Thoracic aorta (tissue), 2 donors: Measurements from ENCODE around the gene DEAF1. TPM values are rescaled to one million over a fixed set of nuclear protein-coding genes. Genes with fewer than 3 reads are reported as not detected.

Experiments used
- ATAC-seq: fragments of 150-250 bp; one replicate; pipeline ENCODE4 v1.8.0; 2017; ENCODE audit warnings: low read depth; ENCODE audit not compliant: insufficient number of reproducible peaks, low FRiP score
- DNase-seq: peaks from one replicate; pipeline ENCODE4 v3.0.0-alpha.2; 2020; ENCODE audit warnings: low spot score
- H3K27ac ChIP-seq, 2 donors: fragments of 200-600 bp; sonication (generic); 1 replicate in 1 of 2; 2 replicates in 1 of 2; pipeline ENCODE4 v1.5.1; 2016; ENCODE audit warnings: mild to moderate bottlenecking in 2 of 2, moderate library complexity in 2 of 2
- H3K27me3 ChIP-seq: fragments of 200-600 bp; sonication (generic); replicated peaks from 2 replicates; pipeline ENCODE4 v1.6.0; 2016; ENCODE audit warnings: mild to moderate bottlenecking; ENCODE audit not compliant: insufficient read depth
- H3K36me3 ChIP-seq: fragments of 200-600 bp; sonication (generic); one replicate; pipeline ENCODE4 v1.5.1; 2016
- H3K4me1 ChIP-seq, 2 donors: fragments of 200-600 bp; sonication (generic); 1 replicate in 1 of 2; 2 replicates in 1 of 2; pipeline versions ENCODE4 v1.5.1 to v1.6.0; 2016; ENCODE audit warnings: low read depth in 2 of 2, mild to moderate bottlenecking in 1 of 2; ENCODE audit not compliant: control insufficient read depth in 1 of 2
- H3K4me3 ChIP-seq: fragments of 200-600 bp; sonication (generic); 2 replicates; pipeline ENCODE4 v1.5.1; 2016; ENCODE audit warnings: mild to moderate bottlenecking
- H3K9me3 ChIP-seq: fragments of 200-600 bp; sonication (generic); 2 replicates; pipeline ENCODE4 v1.5.1; 2016
- total RNA-seq, 2 donors: library from RNA; depleted of rRNA; stranded (reverse); fragments of >200 nt; gene quantifications; one replicate each; pipeline versions ENCODE4 v1.1.0 to v1.2.3, GENCODE V29; 2016
- TF ChIP-seq, protein P1 (sequence below): fragments of 200-600 bp; sonication (generic); IDR thresholded peaks from one replicate; pipeline ENCODE4 v1.5.1; 2019; ENCODE audit warnings: antibody characterized with exemption

The DEAF1 gene
- total RNA-seq, 2 donors from 2014 or later = 22.1 to 67.0 TPM

DNA sequence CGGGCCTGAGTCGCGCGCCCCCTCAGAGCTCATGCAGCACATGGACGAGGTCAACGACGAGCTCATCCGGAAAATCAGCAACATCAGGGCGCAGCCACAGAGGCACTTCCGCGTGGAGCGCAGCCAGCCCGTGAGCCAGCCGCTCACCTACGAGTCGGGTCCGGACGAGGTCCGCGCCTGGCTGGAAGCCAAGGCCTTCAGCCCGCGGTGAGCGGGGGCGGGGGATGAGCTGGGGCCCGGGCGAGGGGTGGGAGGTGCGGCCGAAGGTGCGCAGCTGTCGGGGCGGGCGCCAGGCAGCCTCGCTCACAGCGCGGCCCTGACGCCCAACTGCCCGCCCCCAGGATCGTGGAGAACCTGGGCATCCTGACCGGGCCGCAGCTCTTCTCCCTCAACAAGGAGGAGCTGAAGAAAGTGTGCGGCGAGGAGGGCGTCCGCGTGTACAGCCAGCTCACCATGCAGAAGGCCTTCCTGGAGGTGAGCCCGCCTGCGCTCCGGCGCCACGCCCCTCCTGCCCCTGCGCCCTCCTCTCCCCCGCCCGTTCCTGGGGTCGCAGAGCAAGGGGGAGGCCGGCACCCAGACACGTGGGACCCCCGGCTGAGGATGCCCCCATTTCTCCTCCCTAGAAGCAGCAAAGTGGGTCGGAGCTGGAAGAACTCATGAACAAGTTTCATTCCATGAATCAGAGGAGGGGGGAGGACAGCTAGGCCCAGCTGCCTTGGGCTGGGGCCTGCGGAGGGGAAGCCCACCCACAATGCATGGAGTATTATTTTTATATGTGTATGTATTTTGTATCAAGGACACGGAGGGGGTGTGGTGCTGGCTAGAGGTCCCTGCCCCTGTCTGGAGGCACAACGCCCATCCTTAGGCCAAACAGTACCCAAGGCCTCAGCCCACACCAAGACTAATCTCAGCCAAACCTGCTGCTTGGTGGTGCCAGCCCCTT lies 31.5 kb upstream of the DEAF1 start:
- ATAC-seq = no peak
- DNase-seq = no peak
- no peaks in the 10 kb centered on the region for H3K36me3 ChIP-seq

DNA sequence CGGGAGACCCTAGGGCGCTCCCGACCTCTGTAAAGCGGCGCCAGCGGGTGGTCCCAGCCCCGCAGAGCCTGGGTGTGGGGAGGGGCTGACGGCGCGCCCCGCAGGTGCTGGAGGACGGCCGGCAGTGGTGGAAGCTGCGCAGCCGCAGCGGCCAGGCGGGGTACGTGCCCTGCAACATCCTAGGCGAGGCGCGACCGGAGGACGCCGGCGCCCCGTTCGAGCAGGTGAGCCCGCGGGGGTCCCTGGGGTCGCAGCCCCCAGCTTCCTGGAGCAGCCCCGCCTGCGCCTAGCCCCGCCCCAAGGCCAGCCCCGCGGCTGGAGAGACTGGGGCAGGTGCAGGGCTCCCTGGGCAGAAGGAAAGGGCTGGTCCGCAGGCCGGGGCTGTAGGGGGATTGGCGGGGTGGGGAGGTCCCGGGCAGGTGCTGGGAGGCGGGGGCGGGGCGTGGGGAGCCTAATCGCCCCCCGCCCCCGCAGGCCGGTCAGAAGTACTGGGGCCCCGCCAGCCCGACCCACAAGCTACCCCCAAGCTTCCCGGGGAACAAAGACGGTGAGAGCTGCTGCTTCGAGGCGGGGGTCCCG lies 30.7 kb upstream of the DEAF1 start:
- Histone ChIP-seq H3K9me3 (no peaks in the 10 kb centered on the region), H3K4me1 (peaks cover 26 to 42% of the 10 kb centered on the region in 2 donors), H3K4me3 (peak overlapping the region; percentile 68), H3K36me3 (no peaks in the 10 kb centered on the region), H3K27me3 (no peaks in the 10 kb centered on the region), H3K27ac (no peak overlapping the region)
- DNase-seq = no peak
- no peak for ATAC-seq
- TF ChIP-seq, protein P1, sequence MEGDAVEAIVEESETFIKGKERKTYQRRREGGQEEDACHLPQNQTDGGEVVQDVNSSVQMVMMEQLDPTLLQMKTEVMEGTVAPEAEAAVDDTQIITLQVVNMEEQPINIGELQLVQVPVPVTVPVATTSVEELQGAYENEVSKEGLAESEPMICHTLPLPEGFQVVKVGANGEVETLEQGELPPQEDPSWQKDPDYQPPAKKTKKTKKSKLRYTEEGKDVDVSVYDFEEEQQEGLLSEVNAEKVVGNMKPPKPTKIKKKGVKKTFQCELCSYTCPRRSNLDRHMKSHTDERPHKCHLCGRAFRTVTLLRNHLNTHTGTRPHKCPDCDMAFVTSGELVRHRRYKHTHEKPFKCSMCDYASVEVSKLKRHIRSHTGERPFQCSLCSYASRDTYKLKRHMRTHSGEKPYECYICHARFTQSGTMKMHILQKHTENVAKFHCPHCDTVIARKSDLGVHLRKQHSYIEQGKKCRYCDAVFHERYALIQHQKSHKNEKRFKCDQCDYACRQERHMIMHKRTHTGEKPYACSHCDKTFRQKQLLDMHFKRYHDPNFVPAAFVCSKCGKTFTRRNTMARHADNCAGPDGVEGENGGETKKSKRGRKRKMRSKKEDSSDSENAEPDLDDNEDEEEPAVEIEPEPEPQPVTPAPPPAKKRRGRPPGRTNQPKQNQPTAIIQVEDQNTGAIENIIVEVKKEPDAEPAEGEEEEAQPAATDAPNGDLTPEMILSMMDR = no peak

More for the DNA sequence above, 31.5 kb upstream of the DEAF1 start:
- peaks cover 22 to 35% of the 10 kb centered on the region in 2 donors for H3K4me1 ChIP-seq
- TF ChIP-seq, protein P1 = no peak
- peak overlapping the region; percentile 70 to 94 for H3K27ac ChIP-seq
- no peaks in the 10 kb centered on the region for H3K27me3 ChIP-seq
- peak overlapping the region; percentile 68 for H3K4me3 ChIP-seq
- no peaks in the 10 kb centered on the region for H3K9me3 ChIP-seq

DNA sequence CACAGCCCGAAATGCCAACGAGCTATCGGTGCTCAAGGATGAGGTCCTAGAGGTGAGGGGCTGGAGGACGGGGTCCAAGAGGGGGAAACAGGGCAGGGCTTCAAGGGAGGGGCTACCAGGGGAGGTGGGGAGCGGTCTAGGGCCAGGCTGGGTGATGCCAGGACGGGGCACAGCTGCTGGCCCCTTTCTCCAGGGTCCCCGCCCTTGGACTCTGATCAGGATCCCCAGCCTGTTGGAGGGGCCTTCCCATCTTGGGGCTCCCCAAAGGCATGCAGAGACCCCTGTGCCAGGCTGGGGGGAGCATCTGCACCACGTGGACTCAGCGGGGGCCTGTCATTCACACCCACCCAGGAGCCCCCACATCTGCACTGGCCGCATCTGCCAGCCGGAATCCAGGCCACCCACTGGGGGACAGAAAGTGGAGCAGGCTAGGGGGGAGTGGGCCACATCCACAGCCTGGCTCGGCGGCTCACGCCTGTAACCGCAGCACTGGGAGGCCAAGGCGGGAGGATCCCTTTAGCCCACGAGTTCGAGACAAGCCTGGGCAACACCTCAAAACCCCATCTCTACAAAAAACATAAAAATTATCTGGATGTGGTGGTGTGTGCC lies 29.9 kb upstream of the DEAF1 start:
- H3K9me3 ChIP-seq = no peaks in the 10 kb centered on the region

DNA sequence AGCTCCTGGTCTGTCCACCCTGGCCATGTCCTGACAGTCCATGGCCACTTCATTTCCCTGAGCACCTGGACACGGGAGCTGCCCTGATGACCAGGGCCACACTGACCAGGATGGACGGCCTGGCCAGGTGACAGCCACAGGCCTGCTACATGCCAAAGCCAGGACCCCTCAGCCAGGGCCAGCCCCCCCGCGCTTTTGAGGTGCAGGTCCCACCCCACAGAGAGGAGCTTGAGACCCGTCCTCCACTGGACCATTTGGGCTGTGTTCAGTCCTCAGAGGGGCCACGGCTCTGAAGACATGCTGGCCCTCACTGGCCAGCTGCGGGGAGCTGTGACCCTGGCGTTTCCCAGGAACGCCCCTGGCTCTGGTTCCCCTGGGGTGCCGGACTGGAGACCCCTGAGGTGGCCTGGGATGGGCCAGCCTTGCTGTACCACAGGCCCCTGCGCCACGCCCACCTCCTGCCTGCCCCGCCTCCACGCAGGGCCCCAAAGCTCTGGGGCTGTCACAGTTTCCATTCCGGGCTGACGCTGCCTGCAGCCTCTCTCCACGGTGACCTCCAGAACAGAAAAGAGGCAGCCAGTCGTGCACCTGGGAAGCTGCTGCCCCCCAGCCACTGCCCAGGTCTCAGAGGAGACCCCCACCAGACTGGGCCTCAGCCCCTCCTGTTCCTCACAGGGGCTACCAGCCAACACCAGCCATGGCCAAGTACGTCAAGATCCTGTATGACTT lies 29.2 kb upstream of the DEAF1 start:
- H3K4me1 ChIP-seq = peaks cover 26 to 42% of the 10 kb centered on the region in 2 donors
- H3K27me3 ChIP-seq = no peaks in the 10 kb centered on the region
- TF ChIP-seq, protein P1 = no peak
- no peaks in the 10 kb centered on the region for H3K9me3 ChIP-seq
- no peaks in the 10 kb centered on the region for H3K36me3 ChIP-seq
- H3K4me3 ChIP-seq = no peak overlapping the region
- no peak for DNase-seq
- no peak for ATAC-seq
- no peak overlapping the region for H3K27ac ChIP-seq

More for the DNA sequence above, 29.9 kb upstream of the DEAF1 start:
- TF ChIP-seq, protein P1 = no peak
- Histone ChIP-seq H3K4me3 (no peak overlapping the region), H3K4me1 (peaks cover 26 to 42% of the 10 kb centered on the region in 2 donors), H3K27ac (no peak overlapping the region), H3K36me3 (no peaks in the 10 kb centered on the region), H3K27me3 (no peaks in the 10 kb centered on the region)
- DNase-seq (no peak), ATAC-seq (no peak)
